MM.1S (cell line): ENCODE measurements around the gene TRABD2B.

ENCODE experiments used
- DNase-seq: peaks from one replicate; pipeline ENCODE4 v3.0.0-alpha.2; 2015
- H2AFZ ChIP-seq: fragments of 300-600 bp; sonication (generic); 2 replicates; pipeline ENCODE4 v1.6.0; 2016; ENCODE audit warnings: antibody characterized with exemption, low read length
- H3F3A ChIP-seq: fragments of 300-600 bp; sonication (generic); 2 replicates; pipeline ENCODE4 v1.6.1; 2016; ENCODE audit warnings: mild to moderate bottlenecking, antibody characterized with exemption, low read length, moderate library complexity, mixed read lengths; ENCODE audit not compliant: insufficient read depth
- H3K27ac ChIP-seq: fragments of 300-600 bp; sonication (generic); 2 replicates; pipeline ENCODE4 v1.5.1; 2016; ENCODE audit warnings: mild to moderate bottlenecking, low read length
- H3K27me3 ChIP-seq: fragments of 300-600 bp; sonication (generic); replicated peaks from 2 replicates; pipeline ENCODE4 v1.6.0; 2016; ENCODE audit warnings: low read length; ENCODE audit not compliant: insufficient read depth
- H3K36me3 ChIP-seq: fragments of 300-600 bp; sonication (generic); replicated peaks from 2 replicates; pipeline ENCODE4 v1.6.1; 2016; ENCODE audit warnings: mild to moderate bottlenecking, low read length, mixed read lengths; ENCODE audit not compliant: insufficient read depth
- H3K4me1 ChIP-seq: fragments of 300-600 bp; sonication (generic); 2 replicates; pipeline ENCODE4 v1.6.1; 2016; ENCODE audit warnings: low read length, mixed read lengths
- H3K4me2 ChIP-seq: fragments of 300-600 bp; sonication (generic); 2 replicates; pipeline ENCODE4 v1.6.0; 2016; ENCODE audit warnings: low read depth, low read length
- H3K4me3 ChIP-seq: fragments of 300-600 bp; sonication (generic); 2 replicates; pipeline ENCODE4 v1.5.1; 2016; ENCODE audit warnings: low read length, mixed read lengths
- H3K79me2 ChIP-seq: fragments of 300-600 bp; sonication (generic); 2 replicates; pipeline ENCODE4 v1.6.1; 2016; ENCODE audit warnings: mixed run types, low read length, mixed read lengths
- H3K9ac ChIP-seq: fragments of 300-600 bp; sonication (generic); 2 replicates; pipeline ENCODE4 v1.6.1; 2016; ENCODE audit warnings: low read length, mixed read lengths
- H3K9me2 ChIP-seq: fragments of 300-600 bp; sonication (generic); replicated peaks from 2 replicates; pipeline ENCODE4 v1.6.1; 2016; ENCODE audit warnings: mild to moderate bottlenecking, low read length, mixed read lengths; ENCODE audit not compliant: insufficient read depth
- H3K9me3 ChIP-seq: fragments of 300-600 bp; sonication (generic); replicated peaks from 2 replicates; pipeline ENCODE4 v1.6.1; 2016; ENCODE audit warnings: mild to moderate bottlenecking, low read length, mixed read lengths; ENCODE audit not compliant: insufficient read depth
- H4K20me1 ChIP-seq: fragments of 300-600 bp; sonication (generic); 2 replicates; pipeline ENCODE4 v1.6.1; 2016; ENCODE audit warnings: mild to moderate bottlenecking, low read length, moderate library complexity, mixed read lengths; ENCODE audit not compliant: insufficient read depth
- CTCF ChIP-seq: fragments of 300-600 bp; sonication (generic); IDR thresholded peaks from 2 replicates; pipeline ENCODE4 v1.5.1; 2016; ENCODE audit warnings: antibody characterized with exemption, low read length, mixed read lengths
- EZH2 ChIP-seq: fragments of 300-600 bp; sonication (generic); optimal IDR thresholded peaks from 2 replicates; pipeline ENCODE3; 2017; ENCODE audit warnings: low read depth, mild to moderate bottlenecking, antibody characterized with exemption, low read length, mixed read lengths
- EZH2phosphoT487 ChIP-seq: fragments of 300-600 bp; sonication (generic); IDR thresholded peaks from 2 replicates; pipeline ENCODE4 v1.6.1; 2018; ENCODE audit warnings: antibody characterized with exemption, low read length

TRABD2B gene

GRCh38 chr1:47814612-47815395, 182.4 kb downstream of the TRABD2B start:
- DNase-seq: no peak
- no peaks in the 10 kb centered on the region for H3K27me3 ChIP-seq
- no peaks in the 10 kb centered on the region for H3K79me2 ChIP-seq
- TF ChIP-seq CTCF (no peak), EZH2phosphoT487 (no peak), EZH2 (no peak)
- H4K20me1 ChIP-seq: no peaks in the 10 kb centered on the region
- H3K36me3 ChIP-seq: no peaks in the 10 kb centered on the region
- H3K9me2 ChIP-seq: no peaks in the 10 kb centered on the region
- no peak overlapping the region for H3K9ac ChIP-seq
- no peak overlapping the region for H3K27ac ChIP-seq
- no peaks in the 10 kb centered on the region for H3K4me1 ChIP-seq
- H3K4me2 ChIP-seq: no peak overlapping the region
- no peak overlapping the region for H3K4me3 ChIP-seq
- no peak overlapping the region for H2AFZ ChIP-seq
- no peaks in the 10 kb centered on the region for H3K9me3 ChIP-seq
- H3F3A ChIP-seq: no peaks in the 10 kb centered on the region

GRCh38 chr1:47813970-47814369, 183.2 kb downstream of the TRABD2B start:
- Histone ChIP-seq H3K9me3 (no peaks in the 10 kb centered on the region), H3K9me2 (no peaks in the 10 kb centered on the region), H3K4me3 (no peak overlapping the region), H2AFZ (no peak overlapping the region), H3K4me1 (no peaks in the 10 kb centered on the region), H3K9ac (no peak overlapping the region), H4K20me1 (no peaks in the 10 kb centered on the region), H3F3A (no peaks in the 10 kb centered on the region), H3K27me3 (no peaks in the 10 kb centered on the region), H3K79me2 (no peaks in the 10 kb centered on the region), H3K4me2 (no peak overlapping the region), H3K36me3 (no peaks in the 10 kb centered on the region), H3K27ac (no peak overlapping the region)
- TF ChIP-seq CTCF: no peak
- TF ChIP-seq EZH2phosphoT487: no peak
- no peak for TF ChIP-seq EZH2
- DNase-seq: no peak

- TF ChIP-seq EZH2phosphoT487 (no peak), CTCF (no peak), EZH2 (no peak)
- H3K27me3 ChIP-seq: no peaks in the 10 kb centered on the region
- no peak overlapping the region for H3K27ac ChIP-seq
- H4K20me1 ChIP-seq: no peaks in the 10 kb centered on the region
- H3K4me2 ChIP-seq: no peak overlapping the region
- DNase-seq: no peak
- no peaks in the 10 kb centered on the region for H3K79me2 ChIP-seq
- H3K9ac ChIP-seq: no peak overlapping the region
- no peaks in the 10 kb centered on the region for H3F3A ChIP-seq
- H3K4me1 ChIP-seq: no peaks in the 10 kb centered on the region
- H2AFZ ChIP-seq: no peak overlapping the region
- no peaks in the 10 kb centered on the region for H3K9me3 ChIP-seq
- no peaks in the 10 kb centered on the region for H3K36me3 ChIP-seq
- no peak overlapping the region for H3K4me3 ChIP-seq
- no peaks in the 10 kb centered on the region for H3K9me2 ChIP-seq
These were observed 184.2 kb downstream of the TRABD2B start for GRCh38 chr1:47812904-47813514.
